ENCODE measurements around the gene ABHD16B.
"Not testable (repeated sequence)": the region's sequence is repeated elsewhere in the genome, so short reads cannot be mapped to it uniquely, and the experiment has no call there.

Gene ABHD16B

GRCh38 chr20:63848003-63848911 lies 13.0 kb upstream of the ABHD16B start:
- no peak for DNase-seq (ENCODE audit: low read depth)
- Histone ChIP-seq H3K4me3 (ENCODE audit: low read length) (no peak overlapping the region), H3K4me1 (ENCODE audit: control insufficient read depth, insufficient read depth, low read length) (peaks cover 7% of the 10 kb centered on the region), H3K9me3 (ENCODE audit: control insufficient read depth, low read length) (no peaks in the 10 kb centered on the region), H3K9ac (ENCODE audit: low read length) (no peak overlapping the region), H3K27me3 (replicated peaks; ENCODE audit: control insufficient read depth, insufficient read depth, low read length) (peaks cover 27% of the 10 kb centered on the region), H3K36me3 (ENCODE audit: control insufficient read depth, insufficient read depth, low read length, severe bottlenecking) (no peaks in the 10 kb centered on the region)

GRCh38 chr20:63850689-63851547 lies 10.4 kb upstream of the ABHD16B start:
- Histone ChIP-seq H3K9me3 (ENCODE audit: control insufficient read depth, low read length) (no peaks in the 10 kb centered on the region), H3K9ac (ENCODE audit: low read length) (no peak overlapping the region), H3K4me1 (ENCODE audit: control insufficient read depth, insufficient read depth, low read length) (peaks cover 13% of the 10 kb centered on the region), H3K36me3 (ENCODE audit: control insufficient read depth, insufficient read depth, low read length, severe bottlenecking) (no peaks in the 10 kb centered on the region), H3K27me3 (replicated peaks; ENCODE audit: control insufficient read depth, insufficient read depth, low read length) (peaks cover 10% of the 10 kb centered on the region), H3K4me3 (ENCODE audit: low read length) (no peak overlapping the region)
- no peak for DNase-seq (ENCODE audit: low read depth)

- DNase-seq (ENCODE audit: low read depth); H3K4me1 ChIP-seq (ENCODE audit: control insufficient read depth, insufficient read depth, low read length); H3K4me3 ChIP-seq (ENCODE audit: low read length); H3K9me3 ChIP-seq (ENCODE audit: control insufficient read depth, low read length); H3K36me3 ChIP-seq (ENCODE audit: control insufficient read depth, insufficient read depth, low read length, severe bottlenecking); H3K9ac ChIP-seq (ENCODE audit: low read length); H3K27me3 ChIP-seq (replicated peaks; ENCODE audit: control insufficient read depth, insufficient read depth, low read length): not testable (repeated sequence)
These were observed 9.8 kb upstream of the ABHD16B start for GRCh38 chr20:63851548-63851943.

- not testable (repeated sequence) for H3K9me3 ChIP-seq (ENCODE audit: control insufficient read depth, low read length); H3K4me3 ChIP-seq (ENCODE audit: low read length); H3K36me3 ChIP-seq (ENCODE audit: control insufficient read depth, insufficient read depth, low read length, severe bottlenecking); DNase-seq (ENCODE audit: low read depth); H3K27me3 ChIP-seq (replicated peaks; ENCODE audit: control insufficient read depth, insufficient read depth, low read length); H3K9ac ChIP-seq (ENCODE audit: low read length)
- peaks cover 14% of the 10 kb centered on the region for H3K4me1 ChIP-seq (ENCODE audit: control insufficient read depth, insufficient read depth, low read length)
These were observed 7.6 kb upstream of the ABHD16B start for GRCh38 chr20:63853733-63854068.

- DNase-seq (ENCODE audit: low read depth), result no peak
- Histone ChIP-seq H3K27me3 (replicated peaks; ENCODE audit: control insufficient read depth, insufficient read depth, low read length) (no peaks in the 10 kb centered on the region), H3K4me1 (ENCODE audit: control insufficient read depth, insufficient read depth, low read length) (peaks cover 14% of the 10 kb centered on the region), H3K4me3 (ENCODE audit: low read length) (no peak overlapping the region), H3K9ac (ENCODE audit: low read length) (peak overlapping the region; percentile 39), H3K9me3 (ENCODE audit: control insufficient read depth, low read length) (no peaks in the 10 kb centered on the region), H3K36me3 (ENCODE audit: control insufficient read depth, insufficient read depth, low read length, severe bottlenecking) (no peaks in the 10 kb centered on the region)
These were observed 7.1 kb upstream of the ABHD16B start for GRCh38 chr20:63854069-63854765.

GRCh38 chr20:63854766-63855362 lies 6.4 kb upstream of the ABHD16B start:
- no peaks in the 10 kb centered on the region for H3K9me3 ChIP-seq (ENCODE audit: control insufficient read depth, low read length)

GRCh38 chr20:63855363-63856097 lies 5.8 kb upstream of the ABHD16B start:
- Histone ChIP-seq H3K4me3 (ENCODE audit: low read length) (no peak overlapping the region), H3K9me3 (ENCODE audit: control insufficient read depth, low read length) (no peaks in the 10 kb centered on the region), H3K27me3 (replicated peaks; ENCODE audit: control insufficient read depth, insufficient read depth, low read length) (no peaks in the 10 kb centered on the region), H3K4me1 (ENCODE audit: control insufficient read depth, insufficient read depth, low read length) (peaks cover 14% of the 10 kb centered on the region), H3K36me3 (ENCODE audit: control insufficient read depth, insufficient read depth, low read length, severe bottlenecking) (no peaks in the 10 kb centered on the region), H3K9ac (ENCODE audit: low read length) (peak overlapping the region; percentile 0)
- no peak for DNase-seq (ENCODE audit: low read depth)

More at GRCh38 chr20:63854766-63855362, 6.4 kb upstream of the ABHD16B start:
- H3K36me3 ChIP-seq (ENCODE audit: control insufficient read depth, insufficient read depth, low read length, severe bottlenecking), result no peaks in the 10 kb centered on the region
- no peak overlapping the region for H3K4me3 ChIP-seq (ENCODE audit: low read length)
- peaks cover 14% of the 10 kb centered on the region for H3K4me1 ChIP-seq (ENCODE audit: control insufficient read depth, insufficient read depth, low read length)
- peak overlapping the region; percentile 39 for H3K9ac ChIP-seq (ENCODE audit: low read length)
- H3K27me3 ChIP-seq (replicated peaks; ENCODE audit: control insufficient read depth, insufficient read depth, low read length), result no peaks in the 10 kb centered on the region
- DNase-seq (ENCODE audit: low read depth), result peak; percentile 10

- H3K36me3 ChIP-seq (ENCODE audit: control insufficient read depth, insufficient read depth, low read length, severe bottlenecking), result peaks cover under 1% of the 10 kb centered on the region
- no peak for DNase-seq (ENCODE audit: low read depth)
- peaks cover 14% of the 10 kb centered on the region for H3K4me1 ChIP-seq (ENCODE audit: control insufficient read depth, insufficient read depth, low read length)
- no peak overlapping the region for H3K4me3 ChIP-seq (ENCODE audit: low read length)
- peak overlapping the region; percentile 0 for H3K9ac ChIP-seq (ENCODE audit: low read length)
- no peaks in the 10 kb centered on the region for H3K9me3 ChIP-seq (ENCODE audit: control insufficient read depth, low read length)
- no peaks in the 10 kb centered on the region for H3K27me3 ChIP-seq (replicated peaks; ENCODE audit: control insufficient read depth, insufficient read depth, low read length)
These were observed 5.2 kb upstream of the ABHD16B start for GRCh38 chr20:63856098-63856511.

GRCh38 chr20:63857764-63858392 lies 3.4 kb upstream of the ABHD16B start:
- Histone ChIP-seq H3K4me3 (ENCODE audit: low read length) (no peak overlapping the region), H3K4me1 (ENCODE audit: control insufficient read depth, insufficient read depth, low read length) (peaks cover 14% of the 10 kb centered on the region), H3K27me3 (replicated peaks; ENCODE audit: control insufficient read depth, insufficient read depth, low read length) (no peaks in the 10 kb centered on the region), H3K36me3 (ENCODE audit: control insufficient read depth, insufficient read depth, low read length, severe bottlenecking) (peaks cover 14% of the 10 kb centered on the region), H3K9ac (ENCODE audit: low read length) (peak overlapping the region; percentile 18), H3K9me3 (ENCODE audit: control insufficient read depth, low read length) (no peaks in the 10 kb centered on the region)
- DNase-seq (ENCODE audit: low read depth), result no peak

Data from adipocyte (in vitro differentiated cells).